ENCODE results near the gene ESPN.
"Not testable (repeated sequence)": the region's sequence is repeated elsewhere in the genome, so short reads cannot be mapped to it uniquely, and the experiment has no call there.

The ESPN gene

GRCh38 chr1:6491081-6491449, 66.5 kb downstream of the ESPN start:
- no peak for TF ChIP-seq MAX (IDR thresholded peaks at IDR 0.05; ENCODE audit: low read depth, low read length)
- TF ChIP-seq CTCF (IDR thresholded peaks at IDR 0.05; ENCODE audit: low read depth, low read length), result no peak
- DNase-seq (ENCODE audit: low read depth), result no peak
- H3K4me3 ChIP-seq (ENCODE audit: low read depth, low read length), result peak overlapping the region; percentile 71

- H3K4me3 ChIP-seq (ENCODE audit: low read depth, low read length), result peak within 1 kb of the TSS; percentile 71
- DNase-seq (ENCODE audit: low read depth), result peak; percentile 95
- TF ChIP-seq CTCF (IDR thresholded peaks at IDR 0.05; ENCODE audit: low read depth, low read length) (no peak), POLR2A (IDR thresholded peaks at IDR 0.05; ENCODE audit: extremely low read depth, insufficient read length) (no peak), MYC (IDR thresholded peaks at IDR 0.05; ENCODE audit: low read depth, low read length) (no peak), MAX (IDR thresholded peaks at IDR 0.05; ENCODE audit: low read depth, low read length) (0 out of 2 replicates have a peak, but pooled peaks have one; percentile 13)
Measured at GRCh38 chr1:6491480-6491962, 66.9 kb downstream of the ESPN start, which contains the start of gene PLEKHG5. Gene PLEKHG5 (minus strand): TSS chr1:6491667. CDS start chr1:6477571, 14,096 bp downstream.

- peak overlapping the region; percentile 71 for H3K4me3 ChIP-seq (ENCODE audit: low read depth, low read length)
- peak; percentile 79 for DNase-seq (ENCODE audit: low read depth)
- TF ChIP-seq MAX (IDR thresholded peaks at IDR 0.05; ENCODE audit: low read depth, low read length) (no peak), POLR2A (IDR thresholded peaks at IDR 0.05; ENCODE audit: extremely low read depth, insufficient read length) (no peak)
Measured at GRCh38 chr1:6491966-6492365, 67.4 kb downstream of the ESPN start.

GRCh38 chr1:6493834-6494223, 69.3 kb downstream of the ESPN start:
- not testable (repeated sequence) for DNase-seq (ENCODE audit: low read depth); H3K4me3 ChIP-seq (ENCODE audit: low read depth, low read length)

- no peak overlapping the region for H3K4me3 ChIP-seq (ENCODE audit: low read depth, low read length)
- DNase-seq (ENCODE audit: low read depth), result no peak
- no peak for TF ChIP-seq MYC (IDR thresholded peaks at IDR 0.05; ENCODE audit: low read depth, low read length)
- no peak for TF ChIP-seq POLR2A (IDR thresholded peaks at IDR 0.05; ENCODE audit: extremely low read depth, insufficient read length)
- TF ChIP-seq CTCF (IDR thresholded peaks at IDR 0.05; ENCODE audit: low read depth, low read length), result no peak
- no peak for TF ChIP-seq MAX (IDR thresholded peaks at IDR 0.05; ENCODE audit: low read depth, low read length)
Measured at GRCh38 chr1:6494627-6495026, 70.1 kb downstream of the ESPN start.

- DNase-seq (ENCODE audit: low read depth), result peak; percentile 44
- TF ChIP-seq MYC (IDR thresholded peaks at IDR 0.05; ENCODE audit: low read depth, low read length) (no peak), MAX (IDR thresholded peaks at IDR 0.05; ENCODE audit: low read depth, low read length) (no peak), POLR2A (IDR thresholded peaks at IDR 0.05; ENCODE audit: extremely low read depth, insufficient read length) (no peak), CTCF (IDR thresholded peaks at IDR 0.05; ENCODE audit: low read depth, low read length) (no peak)
- no peak overlapping the region for H3K4me3 ChIP-seq (ENCODE audit: low read depth, low read length)
Measured at GRCh38 chr1:6495041-6495441, 70.5 kb downstream of the ESPN start.
